Suprapubic skin (tissue), 3 donors: ENCODE results near the gene MAGT1.

Experiments
- POLR2AphosphoS5 ChIP-seq, 3 donors: sonication (generic); formaldehyde crosslinking; IDR thresholded peaks; one replicate each; pipeline ENCODE4 v1.6.1; 2017; ENCODE audit warnings: antibody characterized with exemption in 3 of 3
- TF ChIP-seq, protein P1 (sequence below), 2 donors: fragments of 200-600 bp in 1 of 2; fragments of 450-650 bp in 1 of 2; sonication (generic) in 1 of 2; IDR thresholded peaks; one replicate each; pipeline ENCODE4 v1.5.1; 2016 to 2019; ENCODE audit warnings: antibody characterized with exemption in 2 of 2, mild to moderate bottlenecking in 1 of 2, moderate library complexity in 1 of 2

DNA sequence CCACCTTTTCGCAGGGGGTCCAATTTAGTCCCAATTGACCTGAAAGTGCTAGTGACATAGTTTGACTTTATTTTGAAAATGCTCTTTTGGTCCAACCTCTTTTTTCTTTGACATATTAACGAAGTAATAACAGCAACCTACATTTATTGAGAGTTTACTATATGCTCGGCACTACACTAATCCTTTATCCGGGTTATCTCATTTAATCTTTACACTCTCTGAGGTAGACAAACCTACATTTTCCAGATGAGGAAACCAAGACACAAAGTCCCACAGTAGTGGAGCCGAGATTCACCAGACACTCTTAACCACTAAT, 108.9 kb downstream of the MAGT1 start:
- TF ChIP-seq, protein P1, sequence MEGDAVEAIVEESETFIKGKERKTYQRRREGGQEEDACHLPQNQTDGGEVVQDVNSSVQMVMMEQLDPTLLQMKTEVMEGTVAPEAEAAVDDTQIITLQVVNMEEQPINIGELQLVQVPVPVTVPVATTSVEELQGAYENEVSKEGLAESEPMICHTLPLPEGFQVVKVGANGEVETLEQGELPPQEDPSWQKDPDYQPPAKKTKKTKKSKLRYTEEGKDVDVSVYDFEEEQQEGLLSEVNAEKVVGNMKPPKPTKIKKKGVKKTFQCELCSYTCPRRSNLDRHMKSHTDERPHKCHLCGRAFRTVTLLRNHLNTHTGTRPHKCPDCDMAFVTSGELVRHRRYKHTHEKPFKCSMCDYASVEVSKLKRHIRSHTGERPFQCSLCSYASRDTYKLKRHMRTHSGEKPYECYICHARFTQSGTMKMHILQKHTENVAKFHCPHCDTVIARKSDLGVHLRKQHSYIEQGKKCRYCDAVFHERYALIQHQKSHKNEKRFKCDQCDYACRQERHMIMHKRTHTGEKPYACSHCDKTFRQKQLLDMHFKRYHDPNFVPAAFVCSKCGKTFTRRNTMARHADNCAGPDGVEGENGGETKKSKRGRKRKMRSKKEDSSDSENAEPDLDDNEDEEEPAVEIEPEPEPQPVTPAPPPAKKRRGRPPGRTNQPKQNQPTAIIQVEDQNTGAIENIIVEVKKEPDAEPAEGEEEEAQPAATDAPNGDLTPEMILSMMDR (IDR thresholded peaks at IDR 0.05): no peak
- no peak for TF ChIP-seq POLR2AphosphoS5 (IDR thresholded peaks at IDR 0.05)
